ENCODE results near the gene BRWD1.

BRWD1 gene

GRCh38 chr21:39326607-39327307 is 13.3 kb upstream of the BRWD1 start:
- DNase-seq, result no peak

GRCh38 chr21:39325458-39325857 is 12.0 kb upstream of the BRWD1 start:
- no peak for DNase-seq

- DNase-seq, result no peak
These were observed 8.0 kb upstream of the BRWD1 start for GRCh38 chr21:39321424-39321823.

GRCh38 chr21:39319814-39320332 is 6.4 kb upstream of the BRWD1 start:
- DNase-seq, result no peak

DNA sequence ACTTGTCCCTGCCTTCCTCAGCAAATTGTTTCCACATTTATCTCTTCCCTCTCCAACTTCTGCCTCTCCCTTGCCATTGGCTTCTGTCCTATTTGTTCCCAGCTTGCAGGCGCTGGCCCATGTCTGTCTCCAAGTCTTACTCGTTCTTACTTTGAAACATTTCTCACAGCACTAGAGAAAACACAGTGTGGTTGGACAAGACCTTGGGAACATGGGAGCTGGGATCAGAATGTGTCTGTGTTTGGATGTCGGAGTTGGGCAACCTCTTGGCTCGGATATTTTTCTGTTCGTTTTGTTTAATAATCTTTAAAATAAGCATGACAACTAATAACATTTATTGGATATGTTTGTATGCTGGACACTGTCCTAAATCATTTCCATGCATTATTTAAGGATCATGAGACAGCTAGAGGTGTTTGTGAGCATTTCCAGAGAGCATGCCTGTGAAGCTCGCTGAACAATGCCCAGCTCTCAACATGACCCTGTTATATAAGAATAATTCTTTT is 5.9 kb upstream of the BRWD1 start:
- no peak for DNase-seq

DNA sequence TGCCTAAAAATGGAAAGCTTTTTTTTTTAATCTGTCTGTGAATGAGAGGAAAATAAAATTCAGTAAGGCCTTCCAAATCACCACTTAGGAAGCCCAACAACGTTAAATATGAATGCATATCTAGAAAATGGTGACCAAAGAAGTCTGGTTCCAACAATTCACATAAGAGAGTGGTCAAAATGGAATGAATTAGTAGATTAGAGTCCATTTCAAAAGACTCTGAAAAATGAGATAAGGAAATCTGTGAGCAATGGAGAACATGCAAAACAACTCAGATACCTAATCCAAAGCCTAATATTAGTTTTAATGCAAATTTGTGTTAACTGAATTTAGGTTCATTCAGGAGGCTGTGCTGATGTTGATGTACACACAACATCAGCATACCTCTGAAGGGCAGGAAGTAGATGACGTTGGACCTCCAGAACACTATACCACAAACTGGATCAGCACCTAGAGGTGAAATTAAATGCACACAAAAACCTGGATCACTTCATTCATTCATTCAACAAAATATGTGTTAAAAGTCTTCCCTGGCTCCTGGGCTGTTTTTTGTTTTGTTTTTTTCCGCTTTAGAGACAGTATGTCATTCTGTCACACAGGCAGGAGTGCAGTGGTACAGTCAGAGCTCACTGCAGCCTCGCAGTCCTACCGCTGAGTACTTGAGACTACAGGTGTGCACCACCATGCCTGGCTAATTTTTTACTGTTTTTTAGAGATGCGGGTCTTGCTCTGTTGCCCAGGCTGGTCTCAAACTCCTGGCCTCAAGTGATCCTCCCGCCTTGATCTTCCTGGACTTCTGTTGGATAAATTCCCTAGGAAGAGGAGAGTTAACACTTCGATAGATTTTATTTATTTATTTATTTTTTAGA is 4.9 kb upstream of the BRWD1 start:
- DNase-seq, result no peak

DNA sequence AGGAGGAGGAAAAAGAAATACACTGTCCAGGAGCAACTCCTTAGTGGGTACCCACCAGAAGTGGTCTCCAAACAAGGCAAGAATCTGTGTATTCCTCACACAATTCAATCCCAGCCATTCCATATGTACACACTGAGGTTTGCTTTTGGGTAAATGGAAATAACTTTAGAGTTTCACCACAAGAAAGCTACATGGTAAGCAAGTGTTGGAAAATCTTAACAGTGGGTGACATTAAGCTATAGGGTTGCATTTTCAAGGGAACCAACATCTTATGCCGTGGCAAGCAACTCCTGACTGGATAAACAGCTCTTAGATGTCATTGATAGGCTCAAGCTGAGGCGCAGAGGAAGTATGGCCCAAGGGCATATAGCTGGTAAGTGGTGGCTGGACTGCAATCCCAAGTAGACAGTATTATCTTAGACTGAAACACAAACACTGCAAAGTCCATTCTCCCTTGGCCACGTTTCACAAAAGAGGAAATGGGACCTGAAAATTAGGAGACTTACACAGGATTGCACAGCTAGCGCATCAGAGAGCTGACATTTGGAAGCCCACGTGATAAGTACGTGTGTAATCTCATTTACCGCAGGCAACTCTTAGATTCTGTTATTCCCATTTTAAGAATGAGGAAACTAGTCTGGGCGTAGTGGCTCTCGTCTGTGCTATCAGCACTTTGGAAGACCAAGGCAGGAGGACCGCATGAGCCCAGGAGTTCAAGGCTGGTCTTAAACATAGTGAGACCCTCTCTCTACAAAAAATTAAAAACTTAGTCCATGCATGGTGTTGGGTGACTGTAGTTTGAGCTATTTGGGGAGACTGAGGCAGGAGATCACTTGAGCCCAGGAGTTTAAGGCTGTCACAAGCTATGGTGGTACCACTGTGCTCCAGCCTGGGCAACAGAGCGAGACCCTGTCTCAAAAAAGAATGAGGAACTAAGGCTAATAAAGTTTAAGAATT is 4.0 kb upstream of the BRWD1 start:
- no peak for DNase-seq

DNA sequence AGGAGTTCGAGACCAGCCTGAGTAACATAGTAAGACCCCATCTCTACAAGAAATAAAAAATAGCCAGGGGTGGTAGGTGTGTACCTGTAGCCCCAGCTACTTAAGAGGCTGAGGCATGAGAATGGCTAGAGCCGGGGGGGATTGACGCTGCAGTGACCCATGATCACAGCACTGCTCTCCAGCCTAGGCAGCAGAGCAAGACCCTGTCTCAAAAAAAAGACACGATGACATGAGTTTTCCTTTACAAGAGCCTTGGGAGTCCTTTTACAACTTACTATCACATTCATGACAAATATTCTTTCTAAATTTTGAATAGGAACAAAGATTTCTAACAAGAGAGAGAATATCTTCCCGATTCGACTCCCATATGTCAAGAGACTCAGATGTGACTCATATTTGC is 3.3 kb upstream of the BRWD1 start:
- DNase-seq, result no peak

GRCh38 chr21:39315603-39316445 is 2.4 kb upstream of the BRWD1 start:
- DNase-seq, result no peak

DNA sequence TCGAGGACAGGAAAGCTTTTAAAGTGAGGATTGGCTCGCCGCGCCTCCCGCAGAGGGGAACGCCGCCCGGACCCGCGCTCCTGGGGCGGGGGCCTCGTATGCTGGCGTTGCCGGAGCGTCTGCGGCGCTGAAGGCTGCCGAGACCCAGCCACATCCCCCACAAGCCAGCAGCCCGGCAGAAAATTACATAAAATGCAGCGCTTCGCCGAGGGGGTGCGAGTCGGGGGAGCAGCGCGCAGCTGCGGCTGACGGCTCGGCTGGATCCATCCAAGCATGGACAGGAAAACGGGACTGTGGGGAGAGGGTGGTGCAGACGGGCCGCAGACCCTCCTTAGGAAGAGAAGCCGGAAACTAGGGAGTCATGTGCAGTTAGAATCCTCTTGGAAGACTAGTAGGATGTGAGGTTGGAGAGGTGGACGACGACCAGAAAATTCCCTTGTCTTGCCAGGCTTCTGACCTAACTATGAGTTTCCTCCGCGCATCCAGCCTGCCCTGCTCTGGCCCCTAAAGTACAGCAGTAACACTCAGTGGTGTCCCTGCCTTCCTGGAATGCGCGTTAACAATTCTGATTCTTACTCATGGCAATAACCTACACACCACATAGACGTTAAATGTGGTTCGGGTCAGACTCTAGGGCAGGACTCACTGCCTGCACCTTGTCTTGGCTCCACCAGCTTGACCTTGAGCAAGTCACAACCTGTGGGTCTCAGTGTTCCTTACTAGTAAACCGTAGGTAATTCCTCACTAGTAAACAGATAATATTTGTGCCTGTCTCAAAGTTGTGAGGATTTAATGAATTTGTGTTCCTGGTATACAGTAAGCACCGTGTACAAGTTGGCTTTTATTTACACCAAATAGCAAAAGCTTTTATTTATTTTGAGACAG is 953 bp upstream of the BRWD1 start:
- DNase-seq, result peak; percentile 44 to 46

- DNase-seq, result peak in 1 of 2 donors; percentile 24
These were observed 326 bp downstream of the BRWD1 start for GRCh38 chr21:39313042-39313570.

- DNase-seq, result peak; percentile 95
These were observed 1.1 kb downstream of the BRWD1 start for GRCh38 chr21:39312112-39313041.

- no peak for DNase-seq
These were observed 2.3 kb downstream of the BRWD1 start for GRCh38 chr21:39311164-39311563.

DNA sequence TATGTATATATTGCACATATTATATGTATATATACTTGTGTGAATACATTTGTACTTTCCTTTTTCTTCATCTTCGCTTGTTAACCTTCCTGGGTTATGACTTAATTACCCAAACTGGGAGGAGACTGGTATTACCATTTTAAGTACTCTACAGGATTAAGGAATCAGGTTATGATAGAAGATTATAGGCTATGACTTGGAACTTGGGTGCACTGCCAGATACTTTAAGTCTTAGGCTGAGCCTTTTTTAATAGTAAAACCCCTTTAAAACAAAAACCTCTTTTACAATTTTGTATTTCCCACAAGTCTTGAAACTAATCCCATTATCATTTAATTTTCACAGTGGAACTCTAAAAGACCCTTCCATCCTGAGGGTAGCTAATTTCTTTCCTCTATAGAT is 6.0 kb downstream of the BRWD1 start:
- no peak for DNase-seq

DNA sequence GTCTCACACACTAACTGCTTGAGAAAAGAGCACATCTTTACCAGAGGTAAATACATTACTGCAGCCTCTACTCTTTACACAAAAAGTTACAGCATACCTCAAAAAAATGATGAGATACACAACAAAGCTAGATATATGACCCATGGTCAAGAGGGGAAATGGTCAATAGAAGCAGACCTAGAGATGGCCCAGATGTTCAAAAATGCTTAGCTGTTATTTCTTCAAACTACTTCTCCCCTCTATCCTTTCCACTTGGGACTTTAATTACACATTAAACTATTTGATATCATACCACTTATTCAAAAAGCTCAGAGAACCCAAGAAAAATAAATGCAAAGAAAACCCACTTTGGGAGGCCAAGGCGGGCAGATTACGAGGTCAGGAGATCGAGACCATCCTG is 12.8 kb downstream of the BRWD1 start:
- no peak for DNase-seq

- no peak for DNase-seq
These were observed 16.5 kb downstream of the BRWD1 start for GRCh38 chr21:39296891-39297290.

DNA sequence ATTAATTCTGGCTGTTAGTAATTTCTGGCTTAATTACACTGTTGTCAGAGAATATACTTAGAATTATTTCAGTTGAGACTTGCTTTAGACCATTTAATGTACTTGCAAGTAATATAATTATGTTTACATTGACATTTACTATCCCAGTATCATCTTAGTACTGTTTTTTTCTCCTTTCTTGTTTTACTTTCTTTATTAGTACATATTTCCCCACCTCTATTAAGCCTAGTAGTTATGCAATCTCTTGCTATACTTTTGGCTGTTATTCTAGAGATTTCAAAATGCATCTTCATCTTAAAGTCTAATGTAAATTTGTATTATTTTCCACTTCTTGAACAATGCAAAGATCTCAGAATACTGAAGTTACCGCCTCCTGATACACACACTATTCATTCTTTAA is 24.4 kb downstream of the BRWD1 start:
- DNase-seq, result no peak

- DNase-seq, result no peak
These were observed 30.5 kb downstream of the BRWD1 start for GRCh38 chr21:39282911-39283310.

DNA sequence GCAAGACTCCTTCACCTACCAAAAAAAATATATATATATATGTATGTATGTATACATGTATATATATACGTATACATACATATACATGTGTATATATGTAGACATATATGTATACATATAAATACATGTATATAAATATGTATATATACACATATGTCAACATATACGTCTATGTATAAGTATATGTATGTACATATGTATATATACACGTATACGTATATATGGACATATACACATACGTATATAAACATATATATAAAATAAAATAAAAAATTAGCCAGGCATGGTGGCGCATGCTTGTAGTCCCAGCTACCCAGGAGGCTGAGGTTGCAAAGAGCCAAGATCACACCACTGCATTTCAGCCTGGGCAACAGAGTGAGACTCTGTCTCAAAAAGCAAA is 31.6 kb downstream of the BRWD1 start:
- DNase-seq, result no peak

Measured in activated CD4-positive, alpha-beta T cell treated with anti-CD3 and anti-CD28 coated beads for 4 hours (primary cell).